K562 (cell line): Measurements from ENCODE around the gene SULT1A2. TPM values are rescaled to one million over a fixed set of nuclear protein-coding genes. Genes with fewer than 3 reads are reported as not detected.

Experiments used
- ATAC-seq: fragments of 200-7000 bp; cut with Tn5 transposase; 3 replicates; pipeline ENCODE4 v1.9.1; 2020; ENCODE audit warnings: moderate library complexity
- BruUV-seq: library from RNA; stranded (reverse); fragments of 400-500 nt; replicated peaks from 2 replicates; lab custom pipeline; 2021; lab: Mats Ljungman, UMichigan
- CTCF ChIA-PET: fragments of 300-600 bp; formaldehyde crosslinking; extraction: SDS; loops from one replicate; lab custom pipeline; 2021; ENCODE audit warnings: low intra/inter-chr PET ratio; lab: Yijun Ruan, JAX
- POLR2A ChIA-PET: fragments of 300-600, 350-650 bp; sonication (Branson Sonifier 250); formaldehyde crosslinking; extraction: SDS; loops from one replicate; lab custom pipeline; 2021; ENCODE audit warnings: antibody characterized with exemption, inconsistent platforms; lab: Yijun Ruan, JAX
- DNase-seq, 4 experiments: peaks; one replicate each; pipeline versions ENCODE4 v3.0.0 to v3.0.0-alpha.2; 2011 to 2018; ENCODE audit warnings: low spot score in 3 of 4, mixed read lengths in 3 of 4; ENCODE audit errors: extremely low read depth in 1 of 4
- FAIRE-seq: peaks from 2 replicates; lab custom pipeline; 2011; peaks lifted over from hg19 to GRCh38; lab: Jason Lieb, UNC
- H2AFZ ChIP-seq: 2 replicates; pipeline ENCODE4 v1.6.0; 2011; ENCODE audit warnings: low read depth, low read length, control low read depth, inconsistent platforms
- H3K27ac ChIP-seq: fragments of 200-600 bp; 3 replicates; pipeline ENCODE4 v1.8.0; 2011; ENCODE audit warnings: low read depth, mild to moderate bottlenecking, control low read depth, inconsistent platforms, low read length, moderate library complexity, mixed read lengths; ENCODE audit errors: extremely low read depth
- H3K27me3 ChIP-seq, 2 experiments: fragments of 300-600 bp in 1 of 2; 2 replicates in 1 of 2; 3 replicates in 1 of 2; pipeline versions ENCODE4 v1.6.0 to v1.8.0; 2011; ENCODE audit warnings: inconsistent platforms in 2 of 2, low read length in 2 of 2, mild to moderate bottlenecking in 1 of 2, mixed read lengths in 1 of 2, moderate library complexity in 1 of 2; ENCODE audit not compliant: control insufficient read depth in 2 of 2, insufficient read depth in 2 of 2
- H3K36me3 ChIP-seq: fragments of 300-600 bp; 3 replicates; pipeline ENCODE4 v1.8.0; 2011; ENCODE audit warnings: mild to moderate bottlenecking, low read length, inconsistent platforms; ENCODE audit not compliant: control insufficient read depth, insufficient read depth
- H3K4me1 ChIP-seq, 2 experiments: fragments of 200-600 bp in 1 of 2; replicated peaks in 1 of 2; 2 replicates in 1 of 2; 3 replicates in 1 of 2; pipeline versions ENCODE4 v1.5.1 to v1.8.0; 2011; ENCODE audit warnings: inconsistent platforms in 2 of 2, low read length in 2 of 2, mild to moderate bottlenecking in 1 of 2, mixed read lengths in 1 of 2, moderate library complexity in 1 of 2; ENCODE audit not compliant: control insufficient read depth in 2 of 2, insufficient read depth in 2 of 2
- H3K4me2 ChIP-seq: 2 replicates; pipeline ENCODE4 v1.6.1; 2011; ENCODE audit warnings: low read length, control low read depth, inconsistent platforms, mixed read lengths; ENCODE audit not compliant: insufficient read depth
- H3K4me3 ChIP-seq: fragments of 200-600 bp; sonication (generic), shearing (Covaris generic); 2 replicates; pipeline ENCODE4 v1.5.1; 2016; ENCODE audit warnings: control low read depth, inconsistent platforms
- H3K79me2 ChIP-seq: fragments of 200-600 bp; 3 replicates; pipeline ENCODE4 v1.8.0; 2011; ENCODE audit warnings: low read length, inconsistent platforms; ENCODE audit not compliant: control insufficient read depth, insufficient read depth
- H3K9ac ChIP-seq, 2 experiments: 2 replicates each; pipeline versions ENCODE4 v1.6.0 to v1.6.1; 2011; ENCODE audit warnings: low read depth in 2 of 2, low read length in 2 of 2, control low read depth in 1 of 2, inconsistent platforms in 1 of 2, mild to moderate bottlenecking in 1 of 2, mixed read lengths in 1 of 2; ENCODE audit not compliant: insufficient read depth in 1 of 2
- H3K9me1 ChIP-seq: one replicate; pipeline ENCODE4 v1.6.0; 2011; ENCODE audit warnings: inconsistent platforms, mild to moderate bottlenecking, low read length, moderate library complexity; ENCODE audit not compliant: control insufficient read depth, insufficient read depth
- H3K9me3 ChIP-seq: replicated peaks from 2 replicates; pipeline ENCODE4 v1.5.1; 2011; ENCODE audit warnings: low read depth, low read length, inconsistent platforms; ENCODE audit not compliant: control insufficient read depth, insufficient read depth
- H4K20me1 ChIP-seq: replicated peaks from 2 replicates; pipeline ENCODE4 v1.6.1; 2011; ENCODE audit warnings: low read length, inconsistent platforms, mixed read lengths; ENCODE audit not compliant: control insufficient read depth, insufficient read depth
- ILK ChIP-seq: fragments of 450-650 bp; IDR thresholded peaks from 2 replicates; pipeline ENCODE4 v1.6.1; 2016; ENCODE audit warnings: missing genetic modification characterization, low read depth, mild to moderate bottlenecking, missing compliant biosample characterization, moderate library complexity, borderline replicate concordance
- SIN3A ChIP-seq, 2 experiments: fragments of 150-350 bp in 1 of 2; IDR thresholded peaks; 2 replicates each; pipeline ENCODE4 v1.6.1; 2011 to 2016; ENCODE audit warnings: borderline replicate concordance in 2 of 2, low read depth in 2 of 2, low read length in 2 of 2, mild to moderate bottlenecking in 2 of 2, moderate library complexity in 2 of 2; ENCODE audit not compliant: control insufficient read depth in 1 of 2
- SMAD4 ChIP-seq: fragments of 250-450 bp; sonication (Bioruptor Pico); conservative IDR thresholded peaks from 2 replicates; pipeline ENCODE4 v1.8.0; 2021; ENCODE audit warnings: inconsistent platforms, mild to moderate bottlenecking, moderate library complexity
- SRSF1 ChIP-seq: fragments of 200-400 bp; formaldehyde crosslinking; IDR thresholded peaks from 2 replicates; pipeline ENCODE4 v1.6.1; 2017; ENCODE audit warnings: mild to moderate bottlenecking, low read depth, low read length, moderate library complexity
- ZBTB17 ChIP-seq: fragments of 450-650 bp; formaldehyde crosslinking; IDR thresholded peaks from 2 replicates; pipeline ENCODE4 v1.4.0; 2020; ENCODE audit warnings: mild to moderate bottlenecking
- ZC3H8 ChIP-seq: fragments of 450-650 bp; IDR thresholded peaks from 2 replicates; pipeline ENCODE4 v1.6.1; 2017
- ZNF589 ChIP-seq: fragments of 200-800 bp; sonication (Bioruptor generic); IDR thresholded peaks from 2 replicates; pipeline ENCODE4 v1.6.1; 2016; ENCODE audit warnings: low read depth, missing genetic modification characterization, missing compliant biosample characterization
- ZNF76 ChIP-seq: fragments of 250-450 bp; sonication (Bioruptor Pico); IDR thresholded peaks from 2 replicates; pipeline ENCODE4 v1.4.0; 2020; ENCODE audit warnings: mild to moderate bottlenecking, moderate library complexity, borderline replicate concordance
- WGBS: fragments of 100-300 bp; shearing (Covaris generic); methylation state at CpG from one replicate; pipeline ENCODE4 v1.1.6; 2016; ENCODE audit warnings: low coverage, mixed read lengths; ENCODE audit not compliant: insufficient coverage; ENCODE audit errors: missing lambda C conversion rate; 5-methylcytosine and 5-hydroxymethylcytosine counted together
- in situ Hi-C: fragments of 300-500 bp; cut with MboI; formaldehyde crosslinking; loops from 4 replicates; pipeline ENCODE4 v1.15.0; 2018; ENCODE audit warnings: inconsistent platforms, mixed read lengths
- intact Hi-C: fragments of 100-400 bp; cut with micrococcal nuclease; formaldehyde crosslinking; loops from 2 replicates; pipeline ENCODE4 v1.14.2; 2022
- polyA plus RNA-seq, 8 experiments: library from polyadenylated mRNA; depleted of rRNA in 4 of 8; stranded (reverse) in 5 of 8; unstranded in 3 of 8; fragments of >200 nt; fragmentation: Nextera tagmentation in 2 of 8; fragmentation: Illumina TruSeq in 1 of 8; extraction: Ambion mirVana in 2 of 8; extraction: Trizol in 1 of 8; gene quantifications; 2 replicates each; pipeline versions ENCODE4 v1.2.1 to v1.2.3, GENCODE V29; 2011 to 2014; ENCODE audit warnings: inconsistent platforms in 1 of 8, missing spikeins in 1 of 8
- total RNA-seq, 7 experiments: library from RNA; depleted of rRNA in 6 of 7; stranded (reverse); fragments of >200 nt in 6 of 7; fragmentation: Illumina TruSeq in 2 of 7; extraction: Trizol in 2 of 7; gene quantifications; 2 replicates each; pipeline versions ENCODE4 v1.2.1 to v1.2.3, GENCODE V29; 2011 to 2021; ENCODE audit warnings: low replicate concordance in 1 of 7
- TF ChIP-seq, protein P1 (sequence below): fragments of 450-650 bp; formaldehyde crosslinking; conservative IDR thresholded peaks from 2 replicates; pipeline ENCODE4 v1.4.0; 2022; ENCODE audit warnings: mild to moderate bottlenecking, missing genetic modification characterization
- TF ChIP-seq, protein P2 (sequence below), 2 experiments: fragments of 450-650 bp in 1 of 2; sonication (generic) in 1 of 2; formaldehyde crosslinking; conservative IDR thresholded peaks; 2 replicates each; pipeline versions ENCODE4 v1.4.0 to v1.8.1; 2020 to 2022; ENCODE audit warnings: mild to moderate bottlenecking in 1 of 2, missing genetic modification reagents in 1 of 2

The SULT1A2 gene
- total and polyA plus RNA-seq, 9 of the 15 experiments (the other 6 are each of a cell fraction or from before 2014, with no cell fraction given): 0.73 to 3.2 (median 1.7) TPM

DNA sequence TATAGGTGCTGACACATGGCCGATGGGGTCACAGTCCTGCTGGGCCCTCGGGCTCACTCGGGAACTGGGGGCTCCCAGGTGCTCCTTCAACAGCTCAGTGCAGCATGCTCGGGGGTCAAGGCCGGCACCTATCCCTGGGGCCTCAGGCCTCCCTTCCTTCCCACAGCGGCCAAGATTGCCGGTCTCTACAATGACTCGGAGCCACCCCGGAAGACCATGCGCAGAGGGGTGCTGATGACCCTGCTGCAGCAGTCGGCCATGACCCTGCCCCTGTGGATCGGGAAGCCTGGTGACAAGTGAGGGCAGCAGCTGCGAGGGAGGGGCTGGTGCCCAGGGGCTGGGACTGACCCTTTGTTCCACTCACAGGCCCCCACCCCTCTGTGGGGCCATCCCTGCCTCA is 6.9 kb downstream of the SULT1A2 start:
- ChIA-PET POLR2A (no interaction called here), CTCF (no interaction called here)
- Histone ChIP-seq H3K79me2 (no peaks in the 10 kb centered on the region), H3K36me3 (peaks cover 39% of the 10 kb centered on the region; the same call in 2 of the 3 replicates), H3K27ac (no peak overlapping the region), H3K4me1 (no peaks in the 10 kb centered on the region), H3K9me1 (no peaks in the 10 kb centered on the region), H3K9ac (no peak overlapping the region), H3K9me3 (no peaks in the 10 kb centered on the region), H3K4me2 (no peak overlapping the region), H3K4me3 (no peak overlapping the region), H2AFZ (no peak overlapping the region), H3K27me3 (no peaks in the 10 kb centered on the region), H4K20me1 (no peaks in the 10 kb centered on the region)
- no peak for ATAC-seq
- DNase-seq: no peak
- in situ Hi-C loops: no loop called here
- no peak for FAIRE-seq
- intact Hi-C loops: no loop called here
- TF ChIP-seq ILK (tag) (no peak), SRSF1 (no peak), ZC3H8 (no peak), SMAD4 (no peak), SIN3A (IDR thresholded peaks at IDR 0.05; ENCODE audit: borderline replicate concordance in 2 of 2, control insufficient read depth in 1 of 2, low read depth in 2 of 2, low read length in 2 of 2) (no peak), ZNF76 (CRISPR knock-in tag) (no peak), ZNF589 (CRISPR knock-in tag) (no peak), ZBTB17 (CRISPR knock-in tag) (no peak)
- TF ChIP-seq, protein P1, sequence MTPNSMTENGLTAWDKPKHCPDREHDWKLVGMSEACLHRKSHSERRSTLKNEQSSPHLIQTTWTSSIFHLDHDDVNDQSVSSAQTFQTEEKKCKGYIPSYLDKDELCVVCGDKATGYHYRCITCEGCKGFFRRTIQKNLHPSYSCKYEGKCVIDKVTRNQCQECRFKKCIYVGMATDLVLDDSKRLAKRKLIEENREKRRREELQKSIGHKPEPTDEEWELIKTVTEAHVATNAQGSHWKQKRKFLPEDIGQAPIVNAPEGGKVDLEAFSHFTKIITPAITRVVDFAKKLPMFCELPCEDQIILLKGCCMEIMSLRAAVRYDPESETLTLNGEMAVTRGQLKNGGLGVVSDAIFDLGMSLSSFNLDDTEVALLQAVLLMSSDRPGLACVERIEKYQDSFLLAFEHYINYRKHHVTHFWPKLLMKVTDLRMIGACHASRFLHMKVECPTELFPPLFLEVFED (CRISPR knock-in tag): no peak
- TF ChIP-seq, protein P2, sequence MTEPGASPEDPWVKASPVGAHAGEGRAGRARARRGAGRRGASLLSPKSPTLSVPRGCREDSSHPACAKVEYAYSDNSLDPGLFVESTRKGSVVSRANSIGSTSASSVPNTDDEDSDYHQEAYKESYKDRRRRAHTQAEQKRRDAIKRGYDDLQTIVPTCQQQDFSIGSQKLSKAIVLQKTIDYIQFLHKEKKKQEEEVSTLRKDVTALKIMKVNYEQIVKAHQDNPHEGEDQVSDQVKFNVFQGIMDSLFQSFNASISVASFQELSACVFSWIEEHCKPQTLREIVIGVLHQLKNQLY (CRISPR knock-in tag; conservative IDR thresholded peaks at IDR 0.05): no peak
- WGBS: 89% methylated on average over 10 of the region's 13 CpGs
- no TSS peak for BruUV-seq
